Cardiac fibroblast (primary cell): ENCODE results near the gene NTRK3.
A peak's percentile ranks its signal among the peaks of the same experiment; 100 is the strongest.

ENCODE experiments used
- DNase-seq, 2 donors: peaks; one replicate each; pipeline versions ENCODE4 v3.0.0 to v3.0.0-alpha.2; 2010; ENCODE audit warnings: low read depth in 2 of 2
- H3K4me3 ChIP-seq, 2 donors: replicated peaks in 1 of 2; 1 replicate in 1 of 2; 2 replicates in 1 of 2; pipeline ENCODE4 v1.5.1; 2011; ENCODE audit warnings: low read depth in 2 of 2, low read length in 2 of 2, mild to moderate bottlenecking in 2 of 2, moderate library complexity in 1 of 2
- TF ChIP-seq, protein P1 (sequence below): IDR thresholded peaks from one replicate; pipeline ENCODE4 v1.5.1; 2011; ENCODE audit warnings: low read depth, mild to moderate bottlenecking, low read length, inconsistent platforms

Gene NTRK3

GRCh38 chr15:88124199-88124598 lies 132.3 kb downstream of the NTRK3 start:
- TF ChIP-seq, protein P1, sequence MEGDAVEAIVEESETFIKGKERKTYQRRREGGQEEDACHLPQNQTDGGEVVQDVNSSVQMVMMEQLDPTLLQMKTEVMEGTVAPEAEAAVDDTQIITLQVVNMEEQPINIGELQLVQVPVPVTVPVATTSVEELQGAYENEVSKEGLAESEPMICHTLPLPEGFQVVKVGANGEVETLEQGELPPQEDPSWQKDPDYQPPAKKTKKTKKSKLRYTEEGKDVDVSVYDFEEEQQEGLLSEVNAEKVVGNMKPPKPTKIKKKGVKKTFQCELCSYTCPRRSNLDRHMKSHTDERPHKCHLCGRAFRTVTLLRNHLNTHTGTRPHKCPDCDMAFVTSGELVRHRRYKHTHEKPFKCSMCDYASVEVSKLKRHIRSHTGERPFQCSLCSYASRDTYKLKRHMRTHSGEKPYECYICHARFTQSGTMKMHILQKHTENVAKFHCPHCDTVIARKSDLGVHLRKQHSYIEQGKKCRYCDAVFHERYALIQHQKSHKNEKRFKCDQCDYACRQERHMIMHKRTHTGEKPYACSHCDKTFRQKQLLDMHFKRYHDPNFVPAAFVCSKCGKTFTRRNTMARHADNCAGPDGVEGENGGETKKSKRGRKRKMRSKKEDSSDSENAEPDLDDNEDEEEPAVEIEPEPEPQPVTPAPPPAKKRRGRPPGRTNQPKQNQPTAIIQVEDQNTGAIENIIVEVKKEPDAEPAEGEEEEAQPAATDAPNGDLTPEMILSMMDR = no peak
- H3K4me3 ChIP-seq = no peak overlapping the region
- DNase-seq = no peak

DNA sequence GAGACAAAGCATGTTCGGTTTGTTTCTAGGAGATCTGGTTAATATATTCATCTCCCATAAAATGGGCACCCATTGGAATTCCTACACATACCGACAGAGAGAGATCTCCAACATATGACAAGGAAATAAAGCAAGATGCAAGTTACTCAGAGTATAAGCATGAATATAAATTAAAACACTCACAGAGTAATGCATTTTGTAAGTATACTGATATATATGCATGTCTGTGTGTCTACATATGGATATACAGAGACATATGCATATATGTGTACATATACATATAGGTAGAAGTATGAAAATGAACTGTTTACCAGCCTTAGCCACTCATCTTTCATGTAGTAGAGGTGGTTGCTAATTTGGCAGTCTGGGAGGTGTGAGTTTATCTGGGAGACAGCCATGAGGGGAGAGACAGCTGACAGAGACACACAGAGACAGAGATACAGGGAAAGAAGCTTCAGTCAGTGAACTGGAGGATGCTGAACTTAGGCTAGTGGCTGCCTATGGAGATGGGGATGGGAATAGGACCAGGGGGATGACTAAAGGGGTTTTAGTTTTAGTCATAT lies 134.5 kb downstream of the NTRK3 start:
- TF ChIP-seq, protein P1 = no peak
- DNase-seq = no peak
- H3K4me3 ChIP-seq = no peak overlapping the region

GRCh38 chr15:88120026-88120425 lies 136.5 kb downstream of the NTRK3 start:
- TF ChIP-seq, protein P1 = no peak
- H3K4me3 ChIP-seq = no peak overlapping the region
- DNase-seq = no peak

GRCh38 chr15:88118741-88119140 lies 137.8 kb downstream of the NTRK3 start:
- TF ChIP-seq, protein P1 = no peak
- DNase-seq = no peak
- no peak overlapping the region for H3K4me3 ChIP-seq

GRCh38 chr15:88118035-88118434 lies 138.5 kb downstream of the NTRK3 start:
- no peak overlapping the region for H3K4me3 ChIP-seq
- DNase-seq = no peak
- TF ChIP-seq, protein P1 = no peak

- H3K4me3 ChIP-seq = no peak overlapping the region
- peak in 1 of 2 donors; percentile 8 for DNase-seq
- TF ChIP-seq, protein P1 = no peak
Observed at GRCh38 chr15:88115486-88116152, 140.9 kb downstream of the NTRK3 start.
